Measurements from ENCODE around the gene NRAP. TPM values are rescaled to one million over a fixed set of nuclear protein-coding genes. Genes with fewer than 3 reads are reported as not detected.

NRAP gene
- total RNA-seq, 1 experiment from 2014 or later = 0.05 TPM

DNA sequence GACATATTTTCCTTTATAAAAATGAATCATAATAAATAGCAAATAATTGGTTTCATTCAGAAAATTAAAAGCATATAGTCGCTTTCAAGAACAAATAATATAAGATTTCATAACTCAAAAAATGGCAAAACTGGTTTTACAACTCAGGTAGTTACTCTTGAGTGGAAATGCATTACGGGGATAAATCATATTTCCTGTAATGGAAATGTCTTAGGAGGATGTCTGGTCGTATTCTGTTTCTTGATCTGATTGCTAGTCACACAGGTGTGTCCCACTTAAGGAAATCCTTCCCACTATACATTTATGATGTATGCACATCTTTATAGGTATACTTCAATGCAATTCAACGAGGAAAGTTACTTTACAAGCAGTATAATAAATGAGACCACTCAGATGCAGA, 20.7 kb downstream of the NRAP start:
- H3K9me3 ChIP-seq = no peaks in the 10 kb centered on the region
- H3K9me3 Mint-ChIP-seq (ENCODE audit: unreplicated experiment) = no peaks in the 10 kb centered on the region
- no TSS peak for BruUV-seq (replicated peaks)
- H3K36me3 Mint-ChIP-seq (ENCODE audit: insufficient read depth, unreplicated experiment) = no peaks in the 10 kb centered on the region
- no peak overlapping the region for H3K4me3 ChIP-seq (ENCODE audit: low read depth, low read length)
- DNase-seq = no peak
- peaks cover 6% of the 10 kb centered on the region for H3K4me1 Mint-ChIP-seq (ENCODE audit: low read depth, unreplicated experiment)
- intact Hi-C loops (cut with micrococcal nuclease; ENCODE audit: unreplicated experiment) = no loop called here
- peaks cover 13% of the 10 kb centered on the region; the same call in 1 of the 2 replicates for H3K4me1 ChIP-seq
- H3K27me3 ChIP-seq (replicated peaks; ENCODE audit: control insufficient read depth, insufficient read depth, low read length) = no peaks in the 10 kb centered on the region
- H3K36me3 ChIP-seq (ENCODE audit: control insufficient read depth, insufficient read depth, low read length) = no peaks in the 10 kb centered on the region
- TF ChIP-seq, protein P1, sequence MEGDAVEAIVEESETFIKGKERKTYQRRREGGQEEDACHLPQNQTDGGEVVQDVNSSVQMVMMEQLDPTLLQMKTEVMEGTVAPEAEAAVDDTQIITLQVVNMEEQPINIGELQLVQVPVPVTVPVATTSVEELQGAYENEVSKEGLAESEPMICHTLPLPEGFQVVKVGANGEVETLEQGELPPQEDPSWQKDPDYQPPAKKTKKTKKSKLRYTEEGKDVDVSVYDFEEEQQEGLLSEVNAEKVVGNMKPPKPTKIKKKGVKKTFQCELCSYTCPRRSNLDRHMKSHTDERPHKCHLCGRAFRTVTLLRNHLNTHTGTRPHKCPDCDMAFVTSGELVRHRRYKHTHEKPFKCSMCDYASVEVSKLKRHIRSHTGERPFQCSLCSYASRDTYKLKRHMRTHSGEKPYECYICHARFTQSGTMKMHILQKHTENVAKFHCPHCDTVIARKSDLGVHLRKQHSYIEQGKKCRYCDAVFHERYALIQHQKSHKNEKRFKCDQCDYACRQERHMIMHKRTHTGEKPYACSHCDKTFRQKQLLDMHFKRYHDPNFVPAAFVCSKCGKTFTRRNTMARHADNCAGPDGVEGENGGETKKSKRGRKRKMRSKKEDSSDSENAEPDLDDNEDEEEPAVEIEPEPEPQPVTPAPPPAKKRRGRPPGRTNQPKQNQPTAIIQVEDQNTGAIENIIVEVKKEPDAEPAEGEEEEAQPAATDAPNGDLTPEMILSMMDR (IDR thresholded peaks at IDR 0.05; ENCODE audit: insufficient read depth in 1 of 2, low read depth in 1 of 2, low read length in 1 of 2, severe bottlenecking in 1 of 2, unreplicated experiment in 1 of 2) = no peak
- no peak overlapping the region for H3K4me3 Mint-ChIP-seq (ENCODE audit: unreplicated experiment)
- H3K27me3 Mint-ChIP-seq (ENCODE audit: insufficient read depth, unreplicated experiment) = peaks cover 13% of the 10 kb centered on the region
- H3K27ac Mint-ChIP-seq (ENCODE audit: unreplicated experiment) = no peak overlapping the region
- ChIA-PET CTCF (no interaction called here), POLR2A (no interaction called here)

DNA sequence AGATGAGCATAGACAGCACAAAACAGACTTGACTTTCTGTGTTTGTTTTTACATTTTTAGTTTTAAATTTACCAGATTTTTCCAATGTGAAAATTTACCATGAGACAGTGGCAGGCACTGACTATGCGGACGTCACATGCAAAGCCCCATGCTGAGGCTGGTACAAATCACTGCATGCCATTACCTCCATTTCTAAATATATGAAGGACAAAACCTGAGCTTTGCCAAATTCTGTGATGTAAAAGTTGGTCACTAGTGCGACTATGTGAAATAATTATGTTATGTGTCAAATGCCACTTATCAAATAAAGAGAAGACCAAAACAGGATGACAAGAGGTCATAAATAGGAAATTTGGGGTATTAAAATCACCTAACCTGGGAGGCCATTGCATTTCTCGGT, 22.1 kb downstream of the NRAP start:
- Histone ChIP-seq H3K4me3 (ENCODE audit: low read depth, low read length) (no peak overlapping the region), H3K36me3 (ENCODE audit: control insufficient read depth, insufficient read depth, low read length) (no peaks in the 10 kb centered on the region), H3K9me3 (no peaks in the 10 kb centered on the region), H3K27me3 (replicated peaks; ENCODE audit: control insufficient read depth, insufficient read depth, low read length) (no peaks in the 10 kb centered on the region), H3K4me1 (peaks cover 13% of the 10 kb centered on the region; the same call in 1 of the 2 replicates)
- peaks cover 6% of the 10 kb centered on the region for H3K4me1 Mint-ChIP-seq (ENCODE audit: low read depth, unreplicated experiment)
- H3K4me3 Mint-ChIP-seq (ENCODE audit: unreplicated experiment) = no peak overlapping the region
- H3K27me3 Mint-ChIP-seq (ENCODE audit: insufficient read depth, unreplicated experiment) = peaks cover 13% of the 10 kb centered on the region
- no TSS peak for BruUV-seq (replicated peaks)
- H3K36me3 Mint-ChIP-seq (ENCODE audit: insufficient read depth, unreplicated experiment) = no peaks in the 10 kb centered on the region
- H3K9me3 Mint-ChIP-seq (ENCODE audit: unreplicated experiment) = no peaks in the 10 kb centered on the region
- intact Hi-C loops (cut with micrococcal nuclease; ENCODE audit: unreplicated experiment) = no loop called here
- TF ChIP-seq, protein P1 (IDR thresholded peaks at IDR 0.05; ENCODE audit: insufficient read depth in 1 of 2, low read depth in 1 of 2, low read length in 1 of 2, severe bottlenecking in 1 of 2, unreplicated experiment in 1 of 2) = no peak
- ChIA-PET CTCF (no interaction called here), POLR2A (no interaction called here)
- DNase-seq = no peak
- H3K27ac Mint-ChIP-seq (ENCODE audit: unreplicated experiment) = no peak overlapping the region

DNA sequence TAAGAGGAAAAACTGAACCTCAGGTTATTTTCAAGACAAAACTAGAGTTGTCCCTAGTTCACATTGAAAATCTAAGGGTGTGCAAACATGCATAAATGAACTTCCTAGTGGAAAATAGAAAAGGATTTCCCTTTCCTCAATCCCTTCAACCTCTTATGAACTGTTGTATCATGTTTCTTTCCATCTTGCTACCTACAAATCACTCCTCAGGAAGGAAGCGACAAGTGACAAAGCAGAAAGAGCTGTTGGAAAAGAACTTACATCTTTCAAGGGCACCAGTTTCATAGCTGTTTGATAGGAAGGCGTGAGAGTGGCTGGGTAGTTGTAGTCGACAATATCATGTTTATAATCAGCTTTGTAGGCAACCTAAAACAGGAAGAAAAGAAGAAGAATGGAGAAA, 23.9 kb downstream of the NRAP start:
- no peak overlapping the region for H3K27ac Mint-ChIP-seq (ENCODE audit: unreplicated experiment)
- peaks cover 6% of the 10 kb centered on the region for H3K4me1 Mint-ChIP-seq (ENCODE audit: low read depth, unreplicated experiment)
- intact Hi-C loops (cut with micrococcal nuclease; ENCODE audit: unreplicated experiment) = no loop called here
- H3K4me3 Mint-ChIP-seq (ENCODE audit: unreplicated experiment) = no peak overlapping the region
- Histone ChIP-seq H3K4me3 (ENCODE audit: low read depth, low read length) (no peak overlapping the region), H3K36me3 (ENCODE audit: control insufficient read depth, insufficient read depth, low read length) (no peaks in the 10 kb centered on the region), H3K27me3 (replicated peaks; ENCODE audit: control insufficient read depth, insufficient read depth, low read length) (no peaks in the 10 kb centered on the region), H3K9me3 (no peaks in the 10 kb centered on the region), H3K4me1 (peaks cover 13% of the 10 kb centered on the region; the same call in 1 of the 2 replicates)
- no peaks in the 10 kb centered on the region for H3K9me3 Mint-ChIP-seq (ENCODE audit: unreplicated experiment)
- CTCF ChIA-PET = no interaction called here
- DNase-seq = no peak
- H3K27me3 Mint-ChIP-seq (ENCODE audit: insufficient read depth, unreplicated experiment) = peaks cover 13% of the 10 kb centered on the region
- no TSS peak for BruUV-seq (replicated peaks)
- H3K36me3 Mint-ChIP-seq (ENCODE audit: insufficient read depth, unreplicated experiment) = no peaks in the 10 kb centered on the region
- POLR2A ChIA-PET = no interaction called here
- TF ChIP-seq, protein P1 (IDR thresholded peaks at IDR 0.05; ENCODE audit: insufficient read depth in 1 of 2, low read depth in 1 of 2, low read length in 1 of 2, severe bottlenecking in 1 of 2, unreplicated experiment in 1 of 2) = no peak

All from Caco-2 (cell line).